Keratinocyte (primary cell): ENCODE results near the gene SLC13A3. TPM values are rescaled to one million over a fixed set of nuclear protein-coding genes. Genes with fewer than 3 reads are reported as not detected.

Source experiments
- DNase-seq: peaks from one replicate; pipeline ENCODE4 v3.0.0-alpha.2; 2011; ENCODE audit warnings: low read depth, missing footprints, low spot score
- FAIRE-seq: peaks from 2 replicates; lab custom pipeline; 2011; peaks lifted over from hg19 to GRCh38; lab: Jason Lieb, UNC
- H2AFZ ChIP-seq: 2 replicates; pipeline ENCODE4 v1.6.0; 2012; ENCODE audit warnings: low read length, control low read depth, inconsistent platforms; ENCODE audit not compliant: control insufficient read depth
- H3K27ac ChIP-seq: 2 replicates; pipeline ENCODE4 v1.5.1; 2011; ENCODE audit warnings: low read length; ENCODE audit not compliant: control insufficient read depth, insufficient read depth
- H3K27me3 ChIP-seq: 3 replicates; pipeline ENCODE4 v1.6.0; 2011; ENCODE audit warnings: low read length; ENCODE audit not compliant: control insufficient read depth, insufficient read depth; ENCODE audit errors: extremely low read depth
- H3K36me3 ChIP-seq, 2 experiments: 2 replicates in 1 of 2; 3 replicates in 1 of 2; pipeline ENCODE4 v1.5.1; 2011; ENCODE audit warnings: low read length in 2 of 2, mild to moderate bottlenecking in 1 of 2; ENCODE audit not compliant: control insufficient read depth in 2 of 2, insufficient read depth in 2 of 2; ENCODE audit errors: extremely low read depth in 1 of 2
- H3K4me1 ChIP-seq: 3 replicates; pipeline ENCODE4 v1.5.1; 2011; ENCODE audit warnings: low read length; ENCODE audit not compliant: control insufficient read depth, insufficient read depth; ENCODE audit errors: extremely low read depth
- H3K4me2 ChIP-seq: 3 replicates; pipeline ENCODE4 v1.6.0; 2011; ENCODE audit warnings: low read depth, low read length; ENCODE audit not compliant: control insufficient read depth, insufficient read depth; ENCODE audit errors: extremely low read depth
- H3K4me3 ChIP-seq, 3 experiments: fragments of 200-600 bp in 1 of 3; sonication (generic) in 1 of 3; 2 replicates in 2 of 3; 3 replicates in 1 of 3; pipeline ENCODE4 v1.5.1; 2011 to 2016; ENCODE audit warnings: low read length in 3 of 3, mild to moderate bottlenecking in 3 of 3, control low read depth in 2 of 3, inconsistent platforms in 1 of 3, low read depth in 1 of 3, mixed read lengths in 1 of 3, mixed run types in 1 of 3, moderate library complexity in 1 of 3; ENCODE audit not compliant: control insufficient read depth in 2 of 3, insufficient read depth in 2 of 3; ENCODE audit errors: extremely low read depth in 1 of 3
- H3K79me2 ChIP-seq: 2 replicates; pipeline ENCODE4 v1.6.0; 2012; ENCODE audit warnings: low read length; ENCODE audit not compliant: control insufficient read depth, insufficient read depth
- H3K9ac ChIP-seq: 3 replicates; pipeline ENCODE4 v1.6.0; 2011; ENCODE audit warnings: low read length; ENCODE audit not compliant: control insufficient read depth, insufficient read depth; ENCODE audit errors: extremely low read depth
- H3K9me1 ChIP-seq: 3 replicates; pipeline ENCODE4 v1.6.0; 2011; ENCODE audit warnings: low read length; ENCODE audit not compliant: control insufficient read depth, insufficient read depth; ENCODE audit errors: extremely low read depth
- H3K9me3 ChIP-seq: 2 replicates; pipeline ENCODE4 v1.5.1; 2012; ENCODE audit warnings: low read depth, low read length; ENCODE audit not compliant: control insufficient read depth
- H4K20me1 ChIP-seq: 3 replicates; pipeline ENCODE4 v1.6.0; 2011; ENCODE audit warnings: low read length; ENCODE audit not compliant: control insufficient read depth, insufficient read depth; ENCODE audit errors: extremely low read depth
- EZH2 ChIP-seq: IDR thresholded peaks from one replicate; pipeline ENCODE4 v1.6.1; 2012; ENCODE audit warnings: inconsistent platforms, mild to moderate bottlenecking, low read length, moderate library complexity
- dilution Hi-C: fragments of 300-500 bp; cut with MboI; formaldehyde crosslinking; loops from one replicate; pipeline ENCODE4 v1.7.0; 2020; ENCODE audit warnings: low sequenced_read_pairs; ENCODE audit not compliant: extremely low pct_ligation_motif_present
- polyA plus RNA-seq, 5 experiments: library from polyadenylated mRNA; depleted of rRNA in 3 of 5; stranded (reverse) in 3 of 5; stranded (forward) in 1 of 5; unstranded in 1 of 5; fragments of >200 nt; gene quantifications; 1 replicate in 1 of 5; 2 replicates in 3 of 5; 3 replicates in 1 of 5; pipeline versions ENCODE4 v1.2.1 to v1.2.3, GENCODE V29; 2011 to 2012; ENCODE audit warnings: missing spikeins in 2 of 5, low read depth in 1 of 5, low replicate concordance in 1 of 5
- TF ChIP-seq, protein P1 (sequence below), 3 experiments: IDR thresholded peaks in 1 of 3; conservative IDR thresholded peaks in 1 of 3; optimal IDR thresholded peaks in 1 of 3; 2 replicates in 2 of 3; 3 replicates in 1 of 3; pipeline versions ENCODE3 to v1.5.1; 2011; ENCODE audit warnings: low read length in 3 of 3, mild to moderate bottlenecking in 3 of 3, moderate library complexity in 2 of 3, control low read depth in 1 of 3, inconsistent platforms in 1 of 3; ENCODE audit not compliant: insufficient read depth in 2 of 3; ENCODE audit errors: extremely low read depth in 1 of 3

SLC13A3 gene
- polyA plus RNA-seq, 1 donor (not counting 4 experiments of a cell fraction or from before 2014, with no cell fraction given) = 4.5 TPM

DNA sequence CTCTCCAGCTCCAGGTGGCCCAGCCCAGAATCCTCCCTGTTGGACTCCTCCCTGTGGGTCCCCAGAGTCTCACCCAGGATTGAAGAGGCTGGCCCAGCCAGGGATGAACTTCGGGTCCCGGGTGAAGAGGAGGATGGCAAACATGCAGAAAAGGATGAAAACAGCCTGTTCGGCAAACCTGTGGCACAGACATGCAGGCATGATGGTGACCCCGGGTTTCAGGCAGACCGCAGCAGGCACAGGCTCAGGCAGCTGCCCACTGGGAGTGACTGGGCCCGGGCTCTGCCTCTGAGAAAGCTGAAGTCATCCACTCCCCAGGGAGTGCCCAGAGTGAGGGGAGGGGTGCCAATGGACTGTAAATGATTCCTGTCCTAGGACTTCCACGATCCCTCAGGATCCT is 63.3 kb downstream of the SLC13A3 start:
- no peaks in the 10 kb centered on the region for H3K27me3 ChIP-seq
- H2AFZ ChIP-seq = no peak overlapping the region
- H3K9ac ChIP-seq = no peak overlapping the region
- H3K9me3 ChIP-seq = no peaks in the 10 kb centered on the region
- no peaks in the 10 kb centered on the region for H3K36me3 ChIP-seq
- dilution Hi-C loops = no loop called here
- DNase-seq = no peak
- no peak for FAIRE-seq
- H3K27ac ChIP-seq = no peak overlapping the region
- H3K4me1 ChIP-seq = no peaks in the 10 kb centered on the region
- H4K20me1 ChIP-seq = no peaks in the 10 kb centered on the region
- H3K9me1 ChIP-seq = no peaks in the 10 kb centered on the region
- no peak for TF ChIP-seq EZH2
- TF ChIP-seq, protein P1, sequence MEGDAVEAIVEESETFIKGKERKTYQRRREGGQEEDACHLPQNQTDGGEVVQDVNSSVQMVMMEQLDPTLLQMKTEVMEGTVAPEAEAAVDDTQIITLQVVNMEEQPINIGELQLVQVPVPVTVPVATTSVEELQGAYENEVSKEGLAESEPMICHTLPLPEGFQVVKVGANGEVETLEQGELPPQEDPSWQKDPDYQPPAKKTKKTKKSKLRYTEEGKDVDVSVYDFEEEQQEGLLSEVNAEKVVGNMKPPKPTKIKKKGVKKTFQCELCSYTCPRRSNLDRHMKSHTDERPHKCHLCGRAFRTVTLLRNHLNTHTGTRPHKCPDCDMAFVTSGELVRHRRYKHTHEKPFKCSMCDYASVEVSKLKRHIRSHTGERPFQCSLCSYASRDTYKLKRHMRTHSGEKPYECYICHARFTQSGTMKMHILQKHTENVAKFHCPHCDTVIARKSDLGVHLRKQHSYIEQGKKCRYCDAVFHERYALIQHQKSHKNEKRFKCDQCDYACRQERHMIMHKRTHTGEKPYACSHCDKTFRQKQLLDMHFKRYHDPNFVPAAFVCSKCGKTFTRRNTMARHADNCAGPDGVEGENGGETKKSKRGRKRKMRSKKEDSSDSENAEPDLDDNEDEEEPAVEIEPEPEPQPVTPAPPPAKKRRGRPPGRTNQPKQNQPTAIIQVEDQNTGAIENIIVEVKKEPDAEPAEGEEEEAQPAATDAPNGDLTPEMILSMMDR (optimal IDR thresholded peaks at IDR 0.05 in 1 of 3, IDR thresholded peaks at IDR 0.05 in 1 of 3, conservative IDR thresholded peaks at IDR 0.05 in 1 of 3; ENCODE audit: extremely low read depth in 1 of 3, insufficient read depth in 2 of 3, low read length in 3 of 3) = no peak
- H3K4me2 ChIP-seq = no peak overlapping the region
- H3K79me2 ChIP-seq = no peaks in the 10 kb centered on the region
- no peak overlapping the region for H3K4me3 ChIP-seq

DNA sequence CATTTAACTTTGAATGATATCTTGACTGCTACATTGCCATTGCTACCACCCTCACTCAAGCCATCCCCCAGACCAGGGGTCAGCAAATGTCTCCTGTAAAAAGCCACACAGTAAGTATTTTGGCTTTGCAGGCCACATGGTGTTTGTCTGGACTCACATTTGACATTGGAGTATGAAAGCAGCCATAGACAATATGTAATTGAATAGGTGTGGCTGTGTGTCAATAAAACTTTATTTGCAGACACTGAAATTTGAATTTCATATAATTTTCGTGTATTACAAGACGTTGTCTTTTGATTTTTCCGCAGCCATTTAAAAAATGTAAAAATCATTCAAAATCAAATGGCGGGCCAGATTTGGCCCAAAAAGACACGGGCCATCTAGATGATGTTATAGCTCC is 64.5 kb downstream of the SLC13A3 start:
- Histone ChIP-seq H2AFZ (no peak overlapping the region), H3K4me3 (no peak overlapping the region), H3K79me2 (no peaks in the 10 kb centered on the region), H3K9me3 (no peaks in the 10 kb centered on the region), H3K9me1 (no peaks in the 10 kb centered on the region), H3K4me1 (no peaks in the 10 kb centered on the region), H4K20me1 (no peaks in the 10 kb centered on the region), H3K4me2 (no peak overlapping the region), H3K27ac (no peak overlapping the region), H3K9ac (no peak overlapping the region), H3K36me3 (no peaks in the 10 kb centered on the region), H3K27me3 (no peaks in the 10 kb centered on the region)
- TF ChIP-seq, protein P1 (optimal IDR thresholded peaks at IDR 0.05 in 1 of 3, IDR thresholded peaks at IDR 0.05 in 1 of 3, conservative IDR thresholded peaks at IDR 0.05 in 1 of 3; ENCODE audit: extremely low read depth in 1 of 3, insufficient read depth in 2 of 3, low read length in 3 of 3) = no peak
- TF ChIP-seq EZH2 = no peak
- DNase-seq = no peak
- dilution Hi-C loops = no loop called here
- FAIRE-seq = no peak
